Choroid plexus epithelial cell (primary cell): Measurements from ENCODE around the gene ARID2.

ENCODE experiments used
- DNase-seq: peaks from one replicate; pipeline ENCODE4 v3.0.0-alpha.2; 2010; ENCODE audit warnings: low read depth
- H3K4me3 ChIP-seq: 2 replicates; pipeline ENCODE4 v1.5.1; 2011; ENCODE audit warnings: low read depth, mild to moderate bottlenecking, control low read depth, low read length, moderate library complexity
- TF ChIP-seq, protein P1 (sequence below): conservative IDR thresholded peaks from 2 replicates; pipeline ENCODE4 v1.5.1; 2011; ENCODE audit warnings: low read depth, mild to moderate bottlenecking, control low read depth, inconsistent platforms, low read length, moderate library complexity

ARID2 gene

DNA sequence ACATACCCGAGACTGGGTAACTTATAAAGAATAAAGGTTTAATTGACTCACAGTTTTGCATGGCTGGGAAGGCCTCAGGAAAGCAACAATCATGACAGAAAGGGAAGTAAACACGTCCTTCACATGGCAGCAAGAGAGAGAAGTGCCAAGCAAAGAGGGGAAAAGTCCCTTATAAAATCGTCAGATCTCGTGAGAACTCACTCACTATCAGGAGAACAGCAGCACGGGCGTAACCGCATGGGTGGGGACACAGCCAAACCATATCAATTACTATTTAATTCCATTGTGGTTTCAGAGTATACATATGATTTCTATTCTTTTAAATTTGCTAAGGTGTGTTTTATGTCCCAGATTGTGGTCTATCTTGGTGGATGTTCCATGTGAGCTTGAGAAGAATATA lies 142.9 kb downstream of the ARID2 start:
- TF ChIP-seq, protein P1, sequence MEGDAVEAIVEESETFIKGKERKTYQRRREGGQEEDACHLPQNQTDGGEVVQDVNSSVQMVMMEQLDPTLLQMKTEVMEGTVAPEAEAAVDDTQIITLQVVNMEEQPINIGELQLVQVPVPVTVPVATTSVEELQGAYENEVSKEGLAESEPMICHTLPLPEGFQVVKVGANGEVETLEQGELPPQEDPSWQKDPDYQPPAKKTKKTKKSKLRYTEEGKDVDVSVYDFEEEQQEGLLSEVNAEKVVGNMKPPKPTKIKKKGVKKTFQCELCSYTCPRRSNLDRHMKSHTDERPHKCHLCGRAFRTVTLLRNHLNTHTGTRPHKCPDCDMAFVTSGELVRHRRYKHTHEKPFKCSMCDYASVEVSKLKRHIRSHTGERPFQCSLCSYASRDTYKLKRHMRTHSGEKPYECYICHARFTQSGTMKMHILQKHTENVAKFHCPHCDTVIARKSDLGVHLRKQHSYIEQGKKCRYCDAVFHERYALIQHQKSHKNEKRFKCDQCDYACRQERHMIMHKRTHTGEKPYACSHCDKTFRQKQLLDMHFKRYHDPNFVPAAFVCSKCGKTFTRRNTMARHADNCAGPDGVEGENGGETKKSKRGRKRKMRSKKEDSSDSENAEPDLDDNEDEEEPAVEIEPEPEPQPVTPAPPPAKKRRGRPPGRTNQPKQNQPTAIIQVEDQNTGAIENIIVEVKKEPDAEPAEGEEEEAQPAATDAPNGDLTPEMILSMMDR, result no peak
- no peak for DNase-seq
- no peak overlapping the region for H3K4me3 ChIP-seq

DNA sequence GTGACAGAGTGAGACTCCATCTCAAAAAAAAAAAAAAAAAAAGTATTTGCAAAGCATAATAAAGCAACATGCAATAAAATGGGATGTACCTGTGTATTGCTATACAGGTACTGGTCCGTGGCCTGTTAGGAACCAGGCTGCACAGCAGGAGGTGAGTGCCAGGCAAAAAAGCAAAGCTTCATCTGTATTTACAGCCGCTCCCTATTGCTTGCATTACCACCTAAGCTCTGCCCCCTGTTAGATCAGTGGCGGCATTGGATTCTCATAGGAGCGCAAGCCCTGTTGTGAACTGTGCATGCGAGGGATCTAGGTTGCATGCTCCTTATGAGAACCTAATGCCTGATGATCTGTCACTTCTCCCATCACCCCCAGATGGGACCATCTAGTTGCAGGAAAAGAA lies 147.6 kb downstream of the ARID2 start:
- no peak overlapping the region for H3K4me3 ChIP-seq
- TF ChIP-seq, protein P1, result no peak
- no peak for DNase-seq

DNA sequence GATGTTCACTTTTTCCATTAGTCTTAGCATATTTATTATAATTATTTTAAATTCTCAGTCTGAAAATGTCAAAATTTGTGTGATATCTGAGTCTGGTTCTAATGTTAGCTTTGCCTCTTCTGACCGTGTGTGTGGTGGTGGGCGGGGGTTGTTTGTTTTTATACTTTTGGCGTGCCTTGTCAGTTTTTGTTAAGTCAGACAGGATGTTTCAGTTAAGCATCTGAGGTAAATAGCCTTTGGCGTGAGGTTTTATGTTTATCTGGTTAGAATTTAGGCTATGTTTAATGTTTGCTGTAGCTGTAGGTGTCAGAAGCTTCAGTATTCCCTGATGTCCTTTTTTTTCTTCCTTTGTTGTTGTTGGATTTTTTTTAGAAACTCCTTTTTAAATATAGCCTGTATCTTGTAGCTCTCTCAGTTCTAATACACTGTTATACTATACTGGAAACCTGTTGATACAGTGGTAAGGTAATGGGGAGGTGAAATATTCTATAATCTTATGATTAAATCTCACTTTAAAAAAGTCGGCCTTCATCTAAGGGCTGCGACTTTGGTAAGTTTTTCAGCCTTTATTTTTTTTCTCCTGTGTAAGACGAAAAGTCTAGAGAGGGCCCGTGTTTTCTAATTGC lies 149.2 kb downstream of the ARID2 start:
- peak; percentile 36 for DNase-seq
- TF ChIP-seq, protein P1, result no peak
- no peak overlapping the region for H3K4me3 ChIP-seq

DNA sequence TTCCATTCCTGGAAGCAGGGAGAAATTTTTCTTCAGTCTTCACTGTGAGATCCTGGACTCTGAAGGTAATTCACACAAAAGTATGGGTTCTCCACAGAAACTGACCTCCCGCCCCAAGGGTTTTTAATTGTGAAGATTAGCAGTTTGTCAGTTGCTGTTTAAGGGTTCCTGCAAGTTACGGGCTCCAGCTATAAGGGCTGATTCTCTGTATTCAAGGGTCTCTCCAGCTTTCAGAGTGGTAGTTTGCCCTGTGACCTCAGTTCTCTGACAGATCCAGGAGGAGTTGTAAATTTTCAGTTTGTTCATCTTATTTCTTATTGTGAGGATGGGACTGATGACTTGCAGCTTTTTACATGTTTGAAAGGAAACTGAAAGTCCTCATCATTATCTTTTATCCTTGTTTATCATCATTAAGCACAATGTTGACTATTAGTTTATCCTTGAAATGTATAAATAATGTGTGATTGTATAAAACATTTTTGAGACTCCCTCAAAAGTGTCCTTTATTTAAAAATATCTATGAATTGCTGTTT lies 149.9 kb downstream of the ARID2 start:
- H3K4me3 ChIP-seq, result no peak overlapping the region
- TF ChIP-seq, protein P1, result no peak
- DNase-seq, result no peak

DNA sequence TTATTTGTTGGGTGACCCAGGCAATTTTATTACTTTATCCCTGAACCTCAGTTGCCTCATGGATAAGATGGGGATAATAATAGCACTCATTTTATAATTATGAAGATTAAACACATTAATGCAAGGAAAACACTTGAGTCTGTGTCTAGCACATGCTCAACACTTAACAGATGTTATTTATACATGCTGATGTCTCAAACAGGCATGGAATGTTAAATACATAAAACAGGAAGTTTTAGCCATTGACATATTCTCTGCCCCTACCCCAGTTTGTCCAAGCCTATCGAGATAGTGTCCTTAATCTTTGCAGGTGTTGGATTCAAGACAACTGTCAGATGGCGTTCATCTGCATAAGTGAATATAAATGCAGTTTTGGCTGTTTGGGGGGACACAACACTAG lies 151.0 kb downstream of the ARID2 start:
- TF ChIP-seq, protein P1, result no peak
- H3K4me3 ChIP-seq, result no peak overlapping the region
- DNase-seq, result no peak

DNA sequence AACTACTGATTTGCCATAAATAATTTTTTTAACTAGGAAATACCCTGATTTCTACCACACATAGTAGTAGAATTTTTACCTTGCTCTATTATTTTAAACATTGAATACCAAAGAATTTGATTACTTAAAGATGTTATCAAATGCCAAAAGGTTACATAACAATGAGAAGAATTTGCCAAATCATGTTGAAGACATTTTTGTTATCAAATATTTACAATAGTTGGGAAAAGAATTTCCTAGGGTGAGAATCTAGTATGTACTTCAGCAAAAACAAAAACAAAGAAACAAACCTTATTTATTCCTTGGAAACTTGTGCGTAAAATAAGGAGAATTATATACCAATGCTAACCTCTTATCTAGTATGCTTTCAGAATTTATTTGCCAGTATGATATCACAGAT lies 153.7 kb downstream of the ARID2 start:
- TF ChIP-seq, protein P1, result no peak
- H3K4me3 ChIP-seq, result no peak overlapping the region
- DNase-seq, result no peak

DNA sequence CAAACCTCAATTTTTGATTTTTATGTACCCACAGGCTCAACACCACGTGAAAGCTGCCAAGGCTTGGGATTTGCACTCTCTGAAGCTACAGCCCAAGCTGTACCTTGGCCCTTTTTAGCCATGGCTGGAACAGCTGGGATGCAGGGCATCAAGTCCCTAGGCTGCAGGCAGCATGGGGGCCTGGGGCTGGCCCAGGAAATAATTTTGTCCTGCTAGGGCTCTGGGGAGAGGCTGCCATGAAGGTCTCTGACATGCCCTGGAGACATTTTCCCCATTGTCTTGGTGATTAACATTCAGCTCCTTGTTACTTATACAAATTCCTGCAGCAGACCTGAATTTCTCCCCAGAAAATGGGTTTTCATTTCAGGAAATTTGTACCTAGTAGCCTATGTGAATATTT lies 157.2 kb downstream of the ARID2 start:
- TF ChIP-seq, protein P1, result no peak
- DNase-seq, result no peak
- no peak overlapping the region for H3K4me3 ChIP-seq
